Right lobe of liver (tissue), 6 donors: ENCODE results near the gene SNED1. TPM values are rescaled to one million over a fixed set of nuclear protein-coding genes. Genes with fewer than 3 reads are reported as not detected.

Experiments used
- ATAC-seq, 4 donors: fragments of 200-7000 bp; cut with Tn5 transposase; one replicate each; pipeline ENCODE4 v1.9.1; 2020; ENCODE audit warnings: mild to moderate bottlenecking in 4 of 4, moderate library complexity in 4 of 4
- DNase-seq, 3 donors: peaks; one replicate each; pipeline ENCODE4 v3.0.0-alpha.2; 2020
- H3K27ac ChIP-seq, 3 donors: fragments of 200-600 bp; one replicate each; pipeline ENCODE4 v1.8.0; 2022
- H3K27me3 ChIP-seq, 2 donors: fragments of 200-600 bp; one replicate each; pipeline ENCODE4 v1.8.0; 2022
- H3K36me3 ChIP-seq, 4 donors: fragments of 200-600 bp; sonication (generic) in 1 of 4; one replicate each; pipeline versions ENCODE4 v1.5.1 to v1.8.0; 2017 to 2022; ENCODE audit warnings: control low read depth in 1 of 4
- H3K4me1 ChIP-seq, 4 donors: fragments of 200-600 bp; sonication (generic) in 1 of 4; one replicate each; pipeline versions ENCODE4 v1.5.1 to v1.8.0; 2017 to 2022; ENCODE audit warnings: control low read depth in 1 of 4
- H3K4me3 ChIP-seq, 3 donors: fragments of 200-600 bp; one replicate each; pipeline ENCODE4 v1.8.0; 2022
- H3K9me3 ChIP-seq, 4 donors: fragments of 200-600 bp; sonication (generic) in 1 of 4; one replicate each; pipeline versions ENCODE4 v1.5.1 to v1.8.0; 2017 to 2022; ENCODE audit warnings: control low read depth in 1 of 4
- POLR2A ChIP-seq: fragments of 450-650 bp; IDR thresholded peaks from one replicate; pipeline ENCODE4 v1.6.1; 2017; ENCODE audit warnings: antibody characterized with exemption, mild to moderate bottlenecking
- WGBS: methylation state at CpG from one replicate; pipeline ENCODE4 v1.1.6; 2018; ENCODE audit warnings: low coverage, low lambda C conversion rate; ENCODE audit not compliant: insufficient coverage; ENCODE audit errors: missing lambda C conversion rate; 5-methylcytosine and 5-hydroxymethylcytosine counted together
- intact Hi-C, 2 donors: fragments of 100-400 bp; cut with DNase I; formaldehyde crosslinking; loops; one replicate each; pipeline versions ENCODE4 v1.11.2 to v1.14.1; 2022
- total RNA-seq, 6 experiments: library from RNA; depleted of rRNA in 2 of 6; stranded (reverse); fragments of >200 nt in 2 of 6; fragmentation: NEBNext Ultra II Directional in 3 of 6; extraction: Animal tissue kit (Norgen Biotek cat#: 25700) in 3 of 6; gene quantifications; one replicate each; pipeline versions ENCODE4 v1.1.0 to v1.2.4, GENCODE V29; 2016 to 2023
- TF ChIP-seq, protein P1 (sequence below), 4 donors: fragments of 200-600 bp in 3 of 4; fragments of 450-650 bp in 1 of 4; IDR thresholded peaks; one replicate each; pipeline versions ENCODE4 v1.5.1 to v1.8.0; 2016 to 2022; ENCODE audit warnings: antibody characterized with exemption in 4 of 4, mild to moderate bottlenecking in 2 of 4
- donor health status: DM: no; HTN: yes; CAD: no.
- donor health status: DM: no; HTN: no; CAD: no.
- donor health status: DM: no; HTN: no; CAD: no.
- donor health status: DM: no; HTN: yes; CAD: no.
- donor health status: DM: no; HTN: yes; CAD: no.

Gene SNED1
- total RNA-seq, 6 experiments from 2014 or later, result 7.4 to 27.8 (median 13.2) TPM

DNA sequence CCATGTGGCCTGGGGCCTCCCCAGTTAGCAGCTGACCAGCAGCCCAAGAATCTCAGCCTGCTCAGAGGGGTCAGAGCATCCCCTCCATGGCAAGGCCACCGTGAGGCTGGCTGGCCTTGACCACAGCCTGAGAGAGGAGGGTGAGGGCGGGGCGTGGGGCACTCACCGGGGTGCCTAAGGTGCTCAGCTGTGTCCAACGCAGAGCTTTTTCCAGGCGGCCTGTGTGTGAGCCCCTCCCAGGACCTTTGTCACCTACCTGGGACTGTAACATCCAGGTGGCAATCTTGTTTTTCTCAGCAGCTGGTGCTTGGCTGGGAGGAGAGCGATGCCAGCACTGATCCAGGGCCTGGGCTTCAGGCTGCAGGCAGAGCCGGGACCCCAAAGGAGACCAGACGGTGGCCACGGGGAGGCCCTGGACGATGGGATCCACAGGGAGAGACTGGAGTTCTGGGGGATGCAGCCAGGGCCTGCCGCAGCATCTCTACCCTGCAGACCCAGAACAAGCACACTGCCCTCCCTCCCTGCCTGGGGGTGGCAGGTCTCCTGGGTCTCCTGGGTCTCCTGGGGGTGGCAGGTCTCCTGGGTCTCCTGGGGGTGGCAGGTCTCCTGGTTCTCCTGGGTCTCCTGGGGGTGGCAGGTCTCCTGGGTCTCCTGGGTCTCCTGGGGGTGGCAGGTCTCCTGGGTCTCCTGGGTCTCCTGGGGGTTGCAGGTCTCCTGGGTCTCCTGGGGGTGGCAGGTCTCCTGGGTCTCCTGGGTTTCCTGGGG is 12.3 kb downstream of the SNED1 start:
- intact Hi-C loops, result no loop called here
- Histone ChIP-seq H3K36me3 (no peaks in the 10 kb centered on the region), H3K4me3 (no peak overlapping the region), H3K4me1 (no peaks in the 10 kb centered on the region), H3K27ac (no peak overlapping the region), H3K9me3 (no peaks in the 10 kb centered on the region), H3K27me3 (no peaks in the 10 kb centered on the region)
- no CpG with 5 or more reads among the region's 12 CpGs for WGBS
- TF ChIP-seq, protein P1, sequence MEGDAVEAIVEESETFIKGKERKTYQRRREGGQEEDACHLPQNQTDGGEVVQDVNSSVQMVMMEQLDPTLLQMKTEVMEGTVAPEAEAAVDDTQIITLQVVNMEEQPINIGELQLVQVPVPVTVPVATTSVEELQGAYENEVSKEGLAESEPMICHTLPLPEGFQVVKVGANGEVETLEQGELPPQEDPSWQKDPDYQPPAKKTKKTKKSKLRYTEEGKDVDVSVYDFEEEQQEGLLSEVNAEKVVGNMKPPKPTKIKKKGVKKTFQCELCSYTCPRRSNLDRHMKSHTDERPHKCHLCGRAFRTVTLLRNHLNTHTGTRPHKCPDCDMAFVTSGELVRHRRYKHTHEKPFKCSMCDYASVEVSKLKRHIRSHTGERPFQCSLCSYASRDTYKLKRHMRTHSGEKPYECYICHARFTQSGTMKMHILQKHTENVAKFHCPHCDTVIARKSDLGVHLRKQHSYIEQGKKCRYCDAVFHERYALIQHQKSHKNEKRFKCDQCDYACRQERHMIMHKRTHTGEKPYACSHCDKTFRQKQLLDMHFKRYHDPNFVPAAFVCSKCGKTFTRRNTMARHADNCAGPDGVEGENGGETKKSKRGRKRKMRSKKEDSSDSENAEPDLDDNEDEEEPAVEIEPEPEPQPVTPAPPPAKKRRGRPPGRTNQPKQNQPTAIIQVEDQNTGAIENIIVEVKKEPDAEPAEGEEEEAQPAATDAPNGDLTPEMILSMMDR (IDR thresholded peaks at IDR 0.05), result no peak
- no peak for TF ChIP-seq POLR2A
- DNase-seq, result peak in 1 of 3 donors; percentile 43
- no peak for ATAC-seq

DNA sequence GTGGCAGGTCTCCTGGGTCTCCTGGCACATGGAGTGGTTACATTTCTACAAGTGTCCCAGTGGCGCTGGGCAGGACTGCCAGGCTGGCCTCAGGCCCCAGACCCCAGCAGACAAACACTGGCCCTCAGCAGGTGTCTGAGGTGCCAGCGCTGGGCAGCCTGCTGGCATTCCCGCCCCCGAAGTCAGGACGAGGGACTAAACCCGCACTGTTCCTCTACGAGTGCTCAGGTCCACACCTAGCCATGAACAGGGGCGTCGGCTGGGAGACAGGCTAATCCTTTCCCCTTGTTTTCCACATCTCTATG is 12.8 kb downstream of the SNED1 start:
- intact Hi-C loops, result no loop called here
- 100% methylated on average over 2 of the region's 9 CpGs for WGBS
- H3K36me3 ChIP-seq, result no peaks in the 10 kb centered on the region
- no peaks in the 10 kb centered on the region for H3K9me3 ChIP-seq
- DNase-seq (peak in 1 of 3 donors; percentile 47), ATAC-seq (no peak)
- TF ChIP-seq, protein P1 (IDR thresholded peaks at IDR 0.05), result no peak
- no peak for TF ChIP-seq POLR2A
- no peak overlapping the region for H3K27ac ChIP-seq
- H3K4me1 ChIP-seq, result no peaks in the 10 kb centered on the region
- H3K27me3 ChIP-seq, result no peaks in the 10 kb centered on the region
- no peak overlapping the region for H3K4me3 ChIP-seq

DNA sequence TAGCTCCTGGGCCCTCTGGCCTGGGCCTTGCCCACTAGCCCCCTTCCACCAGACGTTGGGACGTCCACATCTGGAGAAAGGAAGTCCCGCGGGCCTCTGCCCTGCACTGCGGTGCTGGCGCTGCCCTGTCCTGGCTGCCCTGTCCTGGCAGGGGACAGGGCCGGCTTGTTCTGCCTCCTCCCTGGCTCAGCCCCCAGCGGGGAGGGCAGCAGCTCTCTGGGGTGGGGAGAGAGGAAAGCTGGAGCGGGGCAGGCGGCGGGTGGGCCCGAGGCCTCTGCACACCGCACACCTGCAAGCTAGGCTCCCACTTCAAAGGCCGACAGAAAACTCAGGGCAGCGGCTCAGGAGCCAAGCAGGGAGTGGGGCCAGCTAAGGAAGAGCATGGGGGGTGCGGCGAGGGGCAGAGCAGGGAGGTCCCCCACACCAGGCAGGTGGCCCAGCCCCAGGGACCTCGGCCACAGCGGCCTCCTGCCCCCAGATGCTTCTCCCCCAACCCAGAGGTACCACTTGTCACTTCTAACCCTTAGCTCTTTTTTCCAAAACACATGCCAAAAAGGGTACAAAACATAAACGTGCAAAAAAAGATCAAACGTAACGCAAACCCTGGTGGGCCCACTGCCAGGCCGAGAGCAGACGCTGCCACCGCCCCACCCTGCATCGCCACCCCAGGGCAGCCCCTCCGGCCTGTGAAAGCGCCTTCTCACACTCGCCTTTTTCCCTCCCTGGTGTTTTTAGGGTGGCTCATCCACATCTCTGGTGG is 13.5 kb downstream of the SNED1 start:
- ATAC-seq (no peak), DNase-seq (peak in 1 of 3 donors; percentile 42)
- Histone ChIP-seq H3K36me3 (no peaks in the 10 kb centered on the region), H3K27ac (no peak overlapping the region), H3K27me3 (no peaks in the 10 kb centered on the region), H3K4me1 (no peaks in the 10 kb centered on the region), H3K9me3 (no peaks in the 10 kb centered on the region), H3K4me3 (no peak overlapping the region)
- TF ChIP-seq, protein P1 (IDR thresholded peaks at IDR 0.05), result no peak
- no peak for TF ChIP-seq POLR2A
- intact Hi-C loops, result no loop called here
- 73% methylated on average over 12 of the region's 29 CpGs for WGBS

DNA sequence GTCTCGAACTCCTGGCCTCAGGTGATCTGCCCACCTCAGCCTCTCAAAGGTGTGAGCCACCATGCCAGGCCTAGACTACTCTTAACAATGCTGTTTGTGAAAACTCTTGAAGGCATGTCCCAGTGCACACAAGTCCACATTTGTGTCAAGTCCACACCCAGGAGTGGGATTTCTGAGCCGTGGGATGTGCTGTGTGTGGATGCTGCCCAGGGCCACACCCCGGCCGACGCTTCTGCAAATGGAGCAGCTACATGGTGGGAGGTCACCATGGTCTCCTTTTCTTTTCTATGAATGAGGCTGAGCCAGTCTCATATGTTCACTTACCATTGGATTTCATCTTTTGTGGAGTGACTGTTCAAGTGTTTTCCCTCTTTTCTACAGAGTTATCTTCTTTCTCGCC is 15.8 kb downstream of the SNED1 start:
- no peaks in the 10 kb centered on the region for H3K36me3 ChIP-seq
- no peak overlapping the region for H3K27ac ChIP-seq
- no peak for TF ChIP-seq POLR2A
- TF ChIP-seq, protein P1 (IDR thresholded peaks at IDR 0.05), result no peak
- no peak overlapping the region for H3K4me3 ChIP-seq
- H3K4me1 ChIP-seq, result no peaks in the 10 kb centered on the region
- H3K27me3 ChIP-seq, result no peaks in the 10 kb centered on the region
- DNase-seq, result peak in 1 of 3 donors; percentile 14
- intact Hi-C loops, result no loop called here
- no peaks in the 10 kb centered on the region for H3K9me3 ChIP-seq
- no peak for ATAC-seq
- 98% methylated on average over 5 of the region's 6 CpGs for WGBS
